Panc1 (cell line): ENCODE measurements around the gene PLB1.

Source experiments
- CTCF ChIP-seq: fragments of 450-650 bp; IDR thresholded peaks from 2 replicates; pipeline ENCODE4 v1.5.1; 2017; ENCODE audit warnings: mild to moderate bottlenecking
- POLR2AphosphoS5 ChIP-seq: IDR thresholded peaks from 2 replicates; pipeline ENCODE4 v1.6.1; 2012; ENCODE audit warnings: mild to moderate bottlenecking, low read depth, low read length, moderate library complexity
- SIN3A ChIP-seq: IDR thresholded peaks from 2 replicates; pipeline ENCODE4 v1.6.1; 2012; ENCODE audit warnings: low read depth, mild to moderate bottlenecking, low read length, moderate library complexity, borderline replicate concordance; ENCODE audit not compliant: insufficient read depth
- TF ChIP-seq, protein P1 (sequence below), 2 experiments: IDR thresholded peaks; 2 replicates each; pipeline ENCODE4 v1.6.1; 2011 to 2012; ENCODE audit warnings: low read depth in 2 of 2, control low read depth in 1 of 2, low read length in 1 of 2, mild to moderate bottlenecking in 1 of 2, moderate library complexity in 1 of 2; ENCODE audit not compliant: insufficient read depth in 1 of 2

DNA sequence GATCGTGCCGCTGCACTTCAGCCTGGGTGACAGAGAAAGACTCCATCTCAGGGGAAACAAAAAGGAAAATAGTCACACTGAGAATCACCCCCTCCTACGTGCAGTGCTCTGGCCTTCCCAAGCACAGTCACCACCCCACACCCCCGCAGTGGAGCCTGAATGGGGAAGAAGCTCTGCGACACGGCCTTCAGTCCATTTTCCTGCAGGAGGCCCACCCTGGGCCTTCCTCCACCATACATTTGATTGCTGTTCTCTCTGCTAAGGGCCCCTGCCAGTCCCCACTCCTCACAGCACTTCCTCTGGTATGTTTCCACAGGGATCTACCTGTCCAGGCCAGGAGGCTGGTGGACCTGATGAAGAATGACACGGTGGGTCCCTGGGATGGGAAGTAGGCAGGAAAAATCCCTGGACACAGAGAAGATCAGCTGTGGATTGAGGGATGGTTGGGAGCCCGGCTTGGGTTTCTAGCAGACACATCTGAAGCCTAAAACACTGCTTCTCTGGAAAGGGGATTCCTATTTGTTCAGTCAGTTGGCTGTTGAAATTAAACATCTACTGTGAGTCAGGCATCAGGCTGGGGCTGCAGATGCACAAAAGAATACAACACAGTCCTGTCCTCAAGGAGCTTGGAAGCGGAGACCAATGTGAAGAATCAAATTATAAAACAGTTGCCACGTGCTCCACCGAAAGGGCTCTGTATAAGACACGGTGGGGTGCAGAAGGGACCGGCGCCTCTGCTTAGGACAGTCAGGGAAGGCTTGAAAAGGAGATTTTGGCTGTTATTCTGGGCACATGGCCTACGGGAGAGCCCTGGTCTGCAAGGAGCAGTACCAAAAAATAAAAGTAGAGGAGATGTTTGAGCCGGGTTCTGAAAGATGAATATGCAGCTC lies 82.2 kb downstream of the PLB1 start:
- TF ChIP-seq CTCF (no peak), POLR2AphosphoS5 (no peak), SIN3A (no peak)
- TF ChIP-seq, protein P1, sequence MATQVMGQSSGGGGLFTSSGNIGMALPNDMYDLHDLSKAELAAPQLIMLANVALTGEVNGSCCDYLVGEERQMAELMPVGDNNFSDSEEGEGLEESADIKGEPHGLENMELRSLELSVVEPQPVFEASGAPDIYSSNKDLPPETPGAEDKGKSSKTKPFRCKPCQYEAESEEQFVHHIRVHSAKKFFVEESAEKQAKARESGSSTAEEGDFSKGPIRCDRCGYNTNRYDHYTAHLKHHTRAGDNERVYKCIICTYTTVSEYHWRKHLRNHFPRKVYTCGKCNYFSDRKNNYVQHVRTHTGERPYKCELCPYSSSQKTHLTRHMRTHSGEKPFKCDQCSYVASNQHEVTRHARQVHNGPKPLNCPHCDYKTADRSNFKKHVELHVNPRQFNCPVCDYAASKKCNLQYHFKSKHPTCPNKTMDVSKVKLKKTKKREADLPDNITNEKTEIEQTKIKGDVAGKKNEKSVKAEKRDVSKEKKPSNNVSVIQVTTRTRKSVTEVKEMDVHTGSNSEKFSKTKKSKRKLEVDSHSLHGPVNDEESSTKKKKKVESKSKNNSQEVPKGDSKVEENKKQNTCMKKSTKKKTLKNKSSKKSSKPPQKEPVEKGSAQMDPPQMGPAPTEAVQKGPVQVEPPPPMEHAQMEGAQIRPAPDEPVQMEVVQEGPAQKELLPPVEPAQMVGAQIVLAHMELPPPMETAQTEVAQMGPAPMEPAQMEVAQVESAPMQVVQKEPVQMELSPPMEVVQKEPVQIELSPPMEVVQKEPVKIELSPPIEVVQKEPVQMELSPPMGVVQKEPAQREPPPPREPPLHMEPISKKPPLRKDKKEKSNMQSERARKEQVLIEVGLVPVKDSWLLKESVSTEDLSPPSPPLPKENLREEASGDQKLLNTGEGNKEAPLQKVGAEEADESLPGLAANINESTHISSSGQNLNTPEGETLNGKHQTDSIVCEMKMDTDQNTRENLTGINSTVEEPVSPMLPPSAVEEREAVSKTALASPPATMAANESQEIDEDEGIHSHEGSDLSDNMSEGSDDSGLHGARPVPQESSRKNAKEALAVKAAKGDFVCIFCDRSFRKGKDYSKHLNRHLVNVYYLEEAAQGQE (IDR thresholded peaks at IDR 0.05; ENCODE audit: insufficient read depth in 1 of 2, low read depth in 2 of 2, low read length in 1 of 2), result no peak
